ENCODE measurements around the gene RPS6KA4.

Gene RPS6KA4

GRCh38 chr11:64389851-64390250 is 30.9 kb downstream of the RPS6KA4 start:
- no peak for DNase-seq (ENCODE audit: low read depth)
- H3K4me3 ChIP-seq (replicated peaks; ENCODE audit: low read depth, low read length): no peak overlapping the region
- no peak for TF ChIP-seq CTCF (IDR thresholded peaks at IDR 0.05; ENCODE audit: low read length, missing control alignments)

- TF ChIP-seq CTCF (IDR thresholded peaks at IDR 0.05; ENCODE audit: low read length, missing control alignments): no peak
- H3K4me3 ChIP-seq (replicated peaks; ENCODE audit: low read depth, low read length): no peak overlapping the region
- DNase-seq (ENCODE audit: low read depth): no peak
Observed at GRCh38 chr11:64390558-64390957, 31.6 kb downstream of the RPS6KA4 start.

- no peak for TF ChIP-seq CTCF (IDR thresholded peaks at IDR 0.05; ENCODE audit: low read length, missing control alignments)
Observed at GRCh38 chr11:64391839-64392238, 32.9 kb downstream of the RPS6KA4 start.

GRCh38 chr11:64395545-64396078 is 36.6 kb downstream of the RPS6KA4 start:
- DNase-seq (ENCODE audit: low read depth): no peak
- TF ChIP-seq CTCF (IDR thresholded peaks at IDR 0.05; ENCODE audit: low read length, missing control alignments): no peak
- H3K4me3 ChIP-seq (replicated peaks; ENCODE audit: low read depth, low read length): no peak overlapping the region

More at GRCh38 chr11:64391839-64392238, 32.9 kb downstream of the RPS6KA4 start:
- no peak for DNase-seq (ENCODE audit: low read depth)
- H3K4me3 ChIP-seq (replicated peaks; ENCODE audit: low read depth, low read length): no peak overlapping the region

GRCh38 chr11:64396079-64396591 is 37.2 kb downstream of the RPS6KA4 start:
- TF ChIP-seq CTCF (IDR thresholded peaks at IDR 0.05; ENCODE audit: low read length, missing control alignments): no peak
- no peak overlapping the region for H3K4me3 ChIP-seq (replicated peaks; ENCODE audit: low read depth, low read length)
- DNase-seq (ENCODE audit: low read depth): no peak

GRCh38 chr11:64400102-64400501 is 41.1 kb downstream of the RPS6KA4 start:
- DNase-seq (ENCODE audit: low read depth): no peak
- no peak overlapping the region for H3K4me3 ChIP-seq (replicated peaks; ENCODE audit: low read depth, low read length)
- TF ChIP-seq CTCF (IDR thresholded peaks at IDR 0.05; ENCODE audit: low read length, missing control alignments): no peak

GRCh38 chr11:64400667-64401066 is 41.7 kb downstream of the RPS6KA4 start:
- H3K4me3 ChIP-seq (replicated peaks; ENCODE audit: low read depth, low read length): no peak overlapping the region
- DNase-seq (ENCODE audit: low read depth): no peak
- no peak for TF ChIP-seq CTCF (IDR thresholded peaks at IDR 0.05; ENCODE audit: low read length, missing control alignments)

Measured in fibroblast of pulmonary artery (primary cell).